AG10803 (cell line): ENCODE data around the gene KRTAP2-1.
"Not testable (repeated sequence)": the region's sequence is repeated elsewhere in the genome, so short reads cannot be mapped to it uniquely, and the experiment has no call there.

ENCODE experiments used
- DNase-seq: peaks from one replicate; pipeline ENCODE4 v3.0.0; 2010; ENCODE audit warnings: low read depth
- H3K4me3 ChIP-seq: 2 replicates; pipeline ENCODE4 v1.5.1; 2011; ENCODE audit warnings: mild to moderate bottlenecking, low read length, control low read depth
- TF ChIP-seq, protein P1 (sequence below): conservative IDR thresholded peaks from 2 replicates; pipeline ENCODE4 v1.5.1; 2011; ENCODE audit warnings: mild to moderate bottlenecking, low read length, control low read depth, inconsistent platforms

The KRTAP2-1 gene

DNA sequence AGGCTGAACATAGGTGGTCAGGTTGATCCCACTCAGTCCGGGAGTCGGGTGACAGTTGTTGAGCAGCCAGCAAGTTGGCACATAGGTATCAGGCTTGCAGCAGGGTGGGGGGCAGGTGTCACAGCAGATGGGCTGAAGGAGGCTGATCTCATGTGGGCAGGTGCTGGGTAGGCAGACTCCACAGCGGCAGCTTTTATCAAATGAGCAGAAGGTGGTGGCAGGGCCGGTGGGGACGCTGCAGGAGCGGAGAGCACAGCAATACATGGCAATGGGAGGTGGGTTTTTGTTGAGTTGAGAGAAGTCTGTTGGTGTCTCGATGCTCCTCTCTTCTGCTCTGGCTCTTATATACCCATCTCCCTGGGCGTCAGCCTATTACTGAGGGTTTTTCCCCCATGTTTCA is 38.3 kb downstream of the KRTAP2-1 start, which contains the start of gene KRTAP3-1:
KRTAP3-1 (minus strand) TSS at position 318 of the 400 bp plus-strand sequence; CDS start at position 264, 54 bp downstream.
- no peak for DNase-seq
- TF ChIP-seq, protein P1, sequence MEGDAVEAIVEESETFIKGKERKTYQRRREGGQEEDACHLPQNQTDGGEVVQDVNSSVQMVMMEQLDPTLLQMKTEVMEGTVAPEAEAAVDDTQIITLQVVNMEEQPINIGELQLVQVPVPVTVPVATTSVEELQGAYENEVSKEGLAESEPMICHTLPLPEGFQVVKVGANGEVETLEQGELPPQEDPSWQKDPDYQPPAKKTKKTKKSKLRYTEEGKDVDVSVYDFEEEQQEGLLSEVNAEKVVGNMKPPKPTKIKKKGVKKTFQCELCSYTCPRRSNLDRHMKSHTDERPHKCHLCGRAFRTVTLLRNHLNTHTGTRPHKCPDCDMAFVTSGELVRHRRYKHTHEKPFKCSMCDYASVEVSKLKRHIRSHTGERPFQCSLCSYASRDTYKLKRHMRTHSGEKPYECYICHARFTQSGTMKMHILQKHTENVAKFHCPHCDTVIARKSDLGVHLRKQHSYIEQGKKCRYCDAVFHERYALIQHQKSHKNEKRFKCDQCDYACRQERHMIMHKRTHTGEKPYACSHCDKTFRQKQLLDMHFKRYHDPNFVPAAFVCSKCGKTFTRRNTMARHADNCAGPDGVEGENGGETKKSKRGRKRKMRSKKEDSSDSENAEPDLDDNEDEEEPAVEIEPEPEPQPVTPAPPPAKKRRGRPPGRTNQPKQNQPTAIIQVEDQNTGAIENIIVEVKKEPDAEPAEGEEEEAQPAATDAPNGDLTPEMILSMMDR = no peak
- H3K4me3 ChIP-seq = no peak within 1 kb of the TSS

DNA sequence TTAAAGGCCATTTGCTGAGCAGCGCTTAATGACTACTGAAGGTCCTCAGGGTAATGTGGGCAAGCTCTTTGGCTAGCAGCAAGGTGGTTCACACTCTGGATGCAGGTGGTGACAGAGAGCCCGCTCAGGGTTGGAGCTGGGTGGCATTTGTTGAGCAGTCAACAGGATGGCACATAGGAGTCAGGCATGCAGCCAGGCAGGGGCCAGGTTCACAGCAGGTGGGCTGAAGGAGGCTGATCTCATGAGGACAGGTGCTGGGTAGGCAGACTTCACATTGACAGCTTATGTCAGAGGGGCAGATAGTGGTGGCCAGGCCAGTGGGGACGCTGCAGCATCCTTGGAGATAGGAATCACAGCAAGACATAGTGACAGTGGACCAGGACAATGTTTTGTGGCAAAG is 42.7 kb downstream of the KRTAP2-1 start:
- no peak overlapping the region for H3K4me3 ChIP-seq
- TF ChIP-seq, protein P1 = no peak
- no peak for DNase-seq

DNA sequence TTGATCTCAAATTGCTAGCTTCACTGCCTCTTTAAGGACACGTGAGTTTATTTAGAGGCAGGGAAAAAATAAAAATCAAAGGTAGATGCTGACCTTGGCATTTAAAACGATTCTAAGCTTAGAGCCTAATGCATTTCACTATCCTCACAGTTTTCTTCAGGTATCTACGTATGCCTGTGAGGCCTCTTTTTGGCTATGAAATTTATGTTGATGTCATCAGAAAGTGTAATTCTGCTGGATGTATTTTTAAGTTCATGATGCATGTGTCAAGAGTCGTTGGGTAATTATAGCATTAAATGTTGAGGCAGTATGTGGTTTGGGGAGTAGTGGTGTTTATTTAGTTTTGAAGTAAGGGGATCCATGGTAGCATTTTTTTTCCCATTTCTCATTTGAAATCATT is 43.2 kb downstream of the KRTAP2-1 start:
- DNase-seq = no peak
- H3K4me3 ChIP-seq = no peak overlapping the region
- TF ChIP-seq, protein P1 = no peak

DNA sequence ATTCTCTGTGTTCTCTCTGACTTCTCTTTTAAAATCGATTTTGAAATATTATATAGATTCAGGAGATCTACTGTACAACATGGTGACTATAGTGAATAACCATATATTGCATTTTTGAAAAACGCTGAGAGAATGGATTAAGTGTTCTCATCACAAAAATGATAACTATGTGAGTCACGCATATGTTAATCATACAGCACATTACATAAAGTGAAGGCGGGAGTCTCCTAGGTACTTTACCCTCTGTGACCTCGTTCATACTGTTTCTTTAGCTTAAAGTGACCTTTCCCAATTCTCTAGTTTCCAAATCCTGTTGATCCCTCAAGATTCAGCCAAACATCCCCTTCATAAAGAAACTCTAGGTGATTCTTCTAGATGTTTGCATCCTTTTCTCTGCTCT is 44.3 kb downstream of the KRTAP2-1 start:
- TF ChIP-seq, protein P1 = no peak
- DNase-seq = no peak
- H3K4me3 ChIP-seq = no peak overlapping the region

DNA sequence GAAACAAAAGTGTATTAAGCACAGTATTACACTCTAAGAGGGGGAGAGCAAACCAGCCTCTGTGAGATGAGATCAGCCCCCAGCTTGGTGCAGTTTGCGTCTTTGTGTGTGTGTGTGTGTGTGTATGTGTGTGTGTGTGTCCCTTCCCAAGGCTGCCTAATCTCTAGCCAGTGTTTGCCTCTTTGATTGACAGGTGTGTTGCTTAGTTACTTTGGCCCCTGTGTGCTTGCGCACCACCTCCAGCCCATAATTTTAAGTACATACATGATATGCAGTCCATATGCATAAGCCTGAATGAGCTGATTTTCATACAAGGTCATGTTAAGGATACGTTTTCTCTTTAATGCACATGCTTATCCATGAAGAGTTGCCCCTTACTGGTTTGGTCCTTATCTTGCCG is 45.3 kb downstream of the KRTAP2-1 start:
- no peak for DNase-seq
- TF ChIP-seq, protein P1 = no peak
- H3K4me3 ChIP-seq = no peak overlapping the region

DNA sequence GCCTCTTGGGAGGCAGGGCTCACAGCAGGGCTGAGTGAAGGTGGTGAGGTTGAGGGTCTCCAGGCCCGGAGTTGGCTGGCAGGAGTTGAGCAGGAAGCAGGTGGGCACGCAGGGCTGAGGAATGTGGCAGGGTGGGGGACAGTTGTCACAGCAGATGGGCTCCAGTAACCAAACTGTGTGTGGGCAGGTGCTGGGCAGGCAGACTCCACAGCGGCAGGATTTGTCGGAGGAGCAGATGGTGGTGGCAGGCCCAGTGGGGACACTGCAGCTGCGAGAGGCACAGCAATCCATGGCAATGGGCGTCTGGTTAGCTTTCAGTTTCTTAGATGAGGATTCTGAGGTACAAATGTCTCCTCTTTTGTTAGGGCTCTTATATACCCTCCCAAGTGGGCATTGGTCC is 47.6 kb downstream of the KRTAP2-1 start, which contains the start of gene KRTAP3-2:
KRTAP3-2 (minus strand) TSS at position 344 of the 400 bp plus-strand sequence; CDS start at position 291, 53 bp downstream.
- not testable (repeated sequence) for DNase-seq, H3K4me3 ChIP-seq

DNA sequence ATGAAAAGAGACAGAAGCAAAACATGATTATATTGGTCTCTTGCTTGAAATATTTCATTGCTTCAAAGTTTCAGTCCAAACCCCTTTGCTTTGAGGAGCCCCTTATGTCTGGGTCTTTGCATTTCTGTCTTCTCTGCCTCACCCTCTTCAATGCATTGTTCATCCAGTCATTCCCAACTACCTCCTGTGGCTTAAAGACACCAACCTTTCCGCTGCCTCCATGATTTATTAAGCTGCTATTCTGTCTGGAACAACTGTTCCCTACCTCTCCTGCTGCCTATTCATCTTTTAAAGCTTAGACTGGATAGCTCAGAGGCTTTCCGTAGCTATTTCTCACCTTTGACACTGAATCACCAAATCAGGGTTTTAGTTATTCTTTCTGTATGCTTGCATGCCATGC is 49.8 kb downstream of the KRTAP2-1 start:
- DNase-seq = no peak
- no peak overlapping the region for H3K4me3 ChIP-seq
- TF ChIP-seq, protein P1 = no peak

DNA sequence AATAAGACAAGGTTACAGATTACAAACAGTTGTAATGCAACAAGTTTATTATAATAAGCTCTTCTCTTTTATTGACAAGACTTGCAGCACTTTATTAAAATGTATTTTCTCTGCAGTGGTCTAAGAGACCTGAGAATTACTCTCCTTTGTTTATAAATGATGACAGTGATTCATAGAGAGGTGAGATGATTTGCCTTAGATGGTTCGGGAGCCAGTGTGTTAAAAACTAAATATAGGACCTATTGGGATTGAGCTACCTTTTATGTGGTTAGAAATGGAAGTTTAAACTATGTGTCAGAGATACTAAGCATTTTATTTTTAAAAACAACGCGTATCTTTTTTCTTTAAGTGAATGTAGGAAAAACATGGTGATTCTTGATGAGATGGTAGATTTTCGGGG is 50.3 kb downstream of the KRTAP2-1 start:
- TF ChIP-seq, protein P1 = no peak
- DNase-seq = no peak
- H3K4me3 ChIP-seq = no peak overlapping the region
